Neural progenitor cell (in vitro differentiated cells): ENCODE measurements around the gene C3orf20.

Source experiments
- EZH2 ChIP-seq: fragments of 200-600 bp; sonication (generic); IDR thresholded peaks from 2 replicates; pipeline ENCODE4 v1.6.1; 2017; ENCODE audit warnings: antibody characterized with exemption, mild to moderate bottlenecking, moderate library complexity
- TF ChIP-seq, protein P1 (sequence below): fragments of 200-600 bp; sonication (generic); IDR thresholded peaks from 2 replicates; pipeline ENCODE4 v1.5.1; 2017; ENCODE audit warnings: antibody characterized with exemption, mild to moderate bottlenecking

- TF ChIP-seq, protein P1, sequence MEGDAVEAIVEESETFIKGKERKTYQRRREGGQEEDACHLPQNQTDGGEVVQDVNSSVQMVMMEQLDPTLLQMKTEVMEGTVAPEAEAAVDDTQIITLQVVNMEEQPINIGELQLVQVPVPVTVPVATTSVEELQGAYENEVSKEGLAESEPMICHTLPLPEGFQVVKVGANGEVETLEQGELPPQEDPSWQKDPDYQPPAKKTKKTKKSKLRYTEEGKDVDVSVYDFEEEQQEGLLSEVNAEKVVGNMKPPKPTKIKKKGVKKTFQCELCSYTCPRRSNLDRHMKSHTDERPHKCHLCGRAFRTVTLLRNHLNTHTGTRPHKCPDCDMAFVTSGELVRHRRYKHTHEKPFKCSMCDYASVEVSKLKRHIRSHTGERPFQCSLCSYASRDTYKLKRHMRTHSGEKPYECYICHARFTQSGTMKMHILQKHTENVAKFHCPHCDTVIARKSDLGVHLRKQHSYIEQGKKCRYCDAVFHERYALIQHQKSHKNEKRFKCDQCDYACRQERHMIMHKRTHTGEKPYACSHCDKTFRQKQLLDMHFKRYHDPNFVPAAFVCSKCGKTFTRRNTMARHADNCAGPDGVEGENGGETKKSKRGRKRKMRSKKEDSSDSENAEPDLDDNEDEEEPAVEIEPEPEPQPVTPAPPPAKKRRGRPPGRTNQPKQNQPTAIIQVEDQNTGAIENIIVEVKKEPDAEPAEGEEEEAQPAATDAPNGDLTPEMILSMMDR = no peak
- TF ChIP-seq EZH2 = no peak
These were observed 121.6 kb downstream of the C3orf20 start for GRCh38 chr3:14796403-14797077.
